Duodenal mucosa (tissue), 2 donors: ENCODE results near the gene LCE1B.

Source experiments
- H3K27ac ChIP-seq: one replicate; pipeline ENCODE4 v1.7.0; 2013; ENCODE audit warnings: low read depth, low read length
- H3K27me3 ChIP-seq, 2 donors: one replicate each; pipeline ENCODE4 v1.7.0; 2013; ENCODE audit warnings: low read length in 2 of 2, control low read depth in 1 of 2; ENCODE audit not compliant: insufficient read depth in 2 of 2, control insufficient read depth in 1 of 2
- H3K36me3 ChIP-seq, 2 donors: one replicate each; pipeline ENCODE4 v1.7.0; 2013; ENCODE audit warnings: low read length in 2 of 2, control low read depth in 1 of 2; ENCODE audit not compliant: insufficient read depth in 2 of 2, control insufficient read depth in 1 of 2
- H3K4me1 ChIP-seq, 2 donors: one replicate each; pipeline ENCODE4 v1.7.0; 2013; ENCODE audit warnings: low read length in 2 of 2, control low read depth in 1 of 2; ENCODE audit not compliant: insufficient read depth in 2 of 2, control insufficient read depth in 1 of 2
- H3K4me3 ChIP-seq, 2 donors: one replicate each; pipeline ENCODE4 v1.7.0; 2013; ENCODE audit warnings: low read length in 2 of 2, low read depth in 1 of 2
- H3K9ac ChIP-seq, 2 donors: one replicate each; pipeline ENCODE4 v1.7.0; 2013; ENCODE audit warnings: low read length in 2 of 2, low read depth in 1 of 2
- H3K9me3 ChIP-seq, 2 donors: one replicate each; pipeline ENCODE4 v1.7.0; 2013; ENCODE audit warnings: low read length in 2 of 2, control low read depth in 1 of 2; ENCODE audit not compliant: control insufficient read depth in 1 of 2

The LCE1B gene

GRCh38 chr1:152859696-152860095, 47.9 kb downstream of the LCE1B start, which contains the start of gene LCE7A:
LCE7A (plus strand) TSS chr1:152859996; CDS start chr1:152860698, 702 bp downstream.
- Histone ChIP-seq H3K9ac (no peak within 1 kb of the TSS), H3K9me3 (no peaks in the 10 kb centered on the region), H3K27ac (no peak within 1 kb of the TSS), H3K4me3 (no peak within 1 kb of the TSS), H3K27me3 (no peaks in the 10 kb centered on the region), H3K36me3 (no peaks in the 10 kb centered on the region), H3K4me1 (no peaks in the 10 kb centered on the region)

- no peaks in the 10 kb centered on the region for H3K27me3 ChIP-seq
- H3K27ac ChIP-seq = no peak overlapping the region
- H3K4me3 ChIP-seq = no peak overlapping the region
- no peak overlapping the region for H3K9ac ChIP-seq
- H3K36me3 ChIP-seq = no peaks in the 10 kb centered on the region
- H3K9me3 ChIP-seq = no peaks in the 10 kb centered on the region
- no peaks in the 10 kb centered on the region for H3K4me1 ChIP-seq
Measured at GRCh38 chr1:152860129-152860528, 48.4 kb downstream of the LCE1B start.

- Histone ChIP-seq H3K9me3 (no peaks in the 10 kb centered on the region), H3K9ac (no peak overlapping the region), H3K27me3 (no peaks in the 10 kb centered on the region), H3K36me3 (no peaks in the 10 kb centered on the region), H3K4me3 (no peak overlapping the region), H3K4me1 (no peaks in the 10 kb centered on the region), H3K27ac (no peak overlapping the region)
Measured at GRCh38 chr1:152861374-152861773, 49.6 kb downstream of the LCE1B start.
